ENCODE measurements around the gene SLC25A33.

GRCh38 chr1:9553736-9554144 lies 14.5 kb downstream of the SLC25A33 start:
- TF ChIP-seq NR3C1 (CRISPR knock-in tag; conservative IDR thresholded peaks at IDR 0.05; ENCODE audit: low read depth) (no peak), CTCF (IDR thresholded peaks at IDR 0.05) (no peak), USF2 (CRISPR knock-in tag; IDR thresholded peaks at IDR 0.05) (no peak), TEAD1 (CRISPR knock-in tag; IDR thresholded peaks at IDR 0.05) (no peak), E2F4 (CRISPR knock-in tag; IDR thresholded peaks at IDR 0.05; ENCODE audit: borderline replicate concordance, low read depth) (no peak), ATF2 (CRISPR knock-in tag; IDR thresholded peaks at IDR 0.05; ENCODE audit: borderline replicate concordance, low read depth) (no peak), ZNF138 (CRISPR knock-in tag; conservative IDR thresholded peaks at IDR 0.05) (no peak), JUN (CRISPR knock-in tag; IDR thresholded peaks at IDR 0.05) (no peak), USF1 (CRISPR knock-in tag; IDR thresholded peaks at IDR 0.05) (no peak)

Measured in WTC11 (cell line).